ENCODE results near the gene APEX1. TPM values are rescaled to one million over a fixed set of nuclear protein-coding genes. Genes with fewer than 3 reads are reported as not detected.

APEX1 gene
- total RNA-seq, 2 donors from 2014 or later: 113 to 178 TPM

DNA sequence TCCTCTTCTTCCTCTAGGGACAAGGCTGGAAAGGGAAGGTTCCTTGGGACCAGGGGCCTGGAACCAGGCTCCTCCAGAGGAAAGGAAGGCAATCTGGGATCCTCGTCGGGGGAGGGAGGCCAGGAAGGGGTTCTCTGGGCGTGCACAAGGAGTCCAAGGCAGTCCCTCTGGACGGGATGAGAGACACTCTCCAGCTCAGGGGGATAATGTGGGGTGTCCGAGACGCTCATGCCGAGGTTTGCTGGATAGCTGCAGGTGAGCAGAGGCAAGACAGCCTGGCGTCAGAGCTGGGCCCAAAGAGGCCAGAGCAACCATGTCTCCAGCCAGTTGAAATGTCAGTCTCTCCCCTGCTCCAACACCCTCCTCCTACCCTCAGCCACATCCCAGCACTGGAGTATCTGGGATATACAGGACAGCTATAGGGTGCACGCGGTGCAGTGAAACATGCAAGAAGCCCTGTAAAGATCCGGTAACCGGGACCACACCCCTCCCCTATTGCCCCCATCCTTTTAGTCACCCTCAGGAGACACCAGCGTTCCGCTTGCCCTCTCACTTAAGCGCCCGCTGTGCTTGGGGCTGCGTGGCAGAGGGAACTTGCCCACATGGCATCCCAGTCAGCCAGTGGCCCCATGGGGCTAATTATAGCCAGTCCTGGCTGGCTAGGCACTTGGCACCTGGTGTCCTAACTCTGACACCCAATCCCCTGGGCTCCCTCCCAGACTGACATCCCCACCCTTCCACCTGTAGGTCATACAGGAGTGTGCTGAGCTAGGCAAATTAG is 19.3 kb upstream of the APEX1 start, which contains the start of gene KLHL33:
Gene KLHL33 (minus strand): TSS at position 585 of the 781 bp plus-strand sequence. CDS start 355 bp downstream, at position 230.
- 78% methylated on average over 17 of the region's 17 CpGs for WGBS
- H3K36me3 ChIP-seq: no peaks in the 10 kb centered on the region
- H3K4me3 ChIP-seq: peak within 1 kb of the TSS; percentile 9 to 14
- H3K27me3 ChIP-seq (replicated peaks; ENCODE audit: insufficient read depth): no peaks in the 10 kb centered on the region
- H3K9me3 ChIP-seq: no peaks in the 10 kb centered on the region
- no peaks in the 10 kb centered on the region for H3K4me1 ChIP-seq (replicated peaks)
- intact Hi-C loops (cut with DNase I): no loop called here
- DNase-seq (ENCODE audit: low spot score): no peak
- peak within 1 kb of the TSS; percentile 51 to 66 for H3K27ac ChIP-seq
- TF ChIP-seq CTCF (IDR thresholded peaks at IDR 0.05) (no peak), POLR2A (IDR thresholded peaks at IDR 0.05) (no peak), POLR2AphosphoS5 (IDR thresholded peaks at IDR 0.05) (no peak)

DNA sequence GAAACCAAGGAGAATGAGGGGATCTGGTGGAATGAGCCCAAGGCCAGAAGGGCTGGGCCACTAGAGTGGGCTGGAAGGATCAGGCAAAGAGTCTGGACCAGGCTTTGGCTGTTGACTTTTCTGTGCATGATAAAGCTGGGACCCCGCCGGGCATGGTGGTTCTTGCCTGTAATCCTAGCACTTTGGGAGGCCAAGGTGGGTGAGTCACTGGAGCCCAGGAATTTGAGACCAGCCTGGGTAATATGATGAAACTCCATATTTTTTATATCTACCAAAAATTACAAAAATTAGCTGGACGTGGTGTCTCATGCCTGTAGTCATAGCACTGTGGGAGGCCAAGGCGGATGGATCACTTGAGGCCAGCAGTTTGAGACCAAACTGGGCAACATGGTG is 18.7 kb upstream of the APEX1 start:
- H3K9me3 ChIP-seq: no peaks in the 10 kb centered on the region
- intact Hi-C loops (cut with DNase I): no loop called here
- H3K27me3 ChIP-seq (replicated peaks; ENCODE audit: insufficient read depth): no peaks in the 10 kb centered on the region
- no peak overlapping the region for H3K4me3 ChIP-seq
- TF ChIP-seq CTCF (IDR thresholded peaks at IDR 0.05): no peak
- no peak for TF ChIP-seq POLR2A (IDR thresholded peaks at IDR 0.05)
- TF ChIP-seq POLR2AphosphoS5 (IDR thresholded peaks at IDR 0.05): no peak
- WGBS: 88% methylated on average over 4 of the region's 4 CpGs
- no peak overlapping the region for H3K27ac ChIP-seq
- no peaks in the 10 kb centered on the region for H3K36me3 ChIP-seq
- DNase-seq (ENCODE audit: low spot score): no peak
- no peaks in the 10 kb centered on the region for H3K4me1 ChIP-seq (replicated peaks)

DNA sequence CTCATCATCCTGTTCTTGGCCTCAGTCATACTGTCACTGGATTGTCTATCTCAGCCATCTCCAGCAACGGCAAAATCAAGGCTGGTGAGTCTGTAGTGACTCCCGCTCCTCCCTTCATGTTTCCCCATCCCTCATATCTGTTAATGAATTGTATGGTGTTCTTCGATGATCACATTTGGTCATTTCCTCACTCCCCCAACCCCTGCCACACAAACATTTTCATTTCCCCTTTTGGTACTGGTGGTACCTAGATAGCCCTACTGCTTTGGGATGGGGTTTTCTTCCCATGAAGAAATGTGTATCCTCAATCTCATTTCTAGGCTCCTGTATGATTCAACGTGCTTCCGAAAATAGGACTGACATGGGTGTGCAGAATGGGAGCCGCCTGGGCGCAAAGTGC is 16.4 kb upstream of the APEX1 start:
- Histone ChIP-seq H3K4me3 (no peak overlapping the region), H3K36me3 (no peaks in the 10 kb centered on the region), H3K4me1 (replicated peaks) (no peaks in the 10 kb centered on the region), H3K27ac (no peak overlapping the region), H3K9me3 (no peaks in the 10 kb centered on the region), H3K27me3 (replicated peaks; ENCODE audit: insufficient read depth) (no peaks in the 10 kb centered on the region)
- intact Hi-C loops (cut with DNase I): no loop called here
- 87% methylated on average over 7 of the region's 7 CpGs for WGBS
- no peak for DNase-seq (ENCODE audit: low spot score)
- TF ChIP-seq CTCF (IDR thresholded peaks at IDR 0.05) (no peak), POLR2A (IDR thresholded peaks at IDR 0.05) (no peak), POLR2AphosphoS5 (IDR thresholded peaks at IDR 0.05) (no peak)

DNA sequence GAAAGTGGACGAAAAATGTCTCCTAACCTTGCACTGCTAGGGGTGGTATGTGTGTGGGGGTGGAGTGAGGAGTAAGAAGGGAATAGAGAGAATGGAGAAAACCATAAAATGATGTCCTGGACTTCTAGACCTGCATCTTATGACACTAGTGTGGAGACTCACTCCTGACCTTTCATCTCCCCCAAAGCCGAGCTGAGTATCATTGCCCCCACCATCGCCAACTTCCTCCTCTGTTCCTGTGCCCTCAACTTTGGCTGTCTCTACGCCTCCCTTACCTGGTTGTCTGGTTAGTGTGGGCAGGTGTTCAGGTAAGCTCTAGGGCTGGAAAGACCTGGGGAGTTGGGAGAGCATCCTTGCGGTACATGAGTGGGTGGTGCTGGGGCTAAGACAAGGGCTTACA is 14.6 kb upstream of the APEX1 start:
- H3K27me3 ChIP-seq (replicated peaks; ENCODE audit: insufficient read depth): no peaks in the 10 kb centered on the region
- no peak overlapping the region for H3K27ac ChIP-seq
- no peaks in the 10 kb centered on the region for H3K4me1 ChIP-seq (replicated peaks)
- H3K36me3 ChIP-seq: no peaks in the 10 kb centered on the region
- intact Hi-C loops (cut with DNase I): no loop called here
- 84% methylated on average over 5 of the region's 5 CpGs for WGBS
- DNase-seq (ENCODE audit: low spot score): no peak
- H3K9me3 ChIP-seq: no peaks in the 10 kb centered on the region
- no peak overlapping the region for H3K4me3 ChIP-seq
- TF ChIP-seq POLR2A (IDR thresholded peaks at IDR 0.05): no peak
- no peak for TF ChIP-seq POLR2AphosphoS5 (IDR thresholded peaks at IDR 0.05)
- no peak for TF ChIP-seq CTCF (IDR thresholded peaks at IDR 0.05)

DNA sequence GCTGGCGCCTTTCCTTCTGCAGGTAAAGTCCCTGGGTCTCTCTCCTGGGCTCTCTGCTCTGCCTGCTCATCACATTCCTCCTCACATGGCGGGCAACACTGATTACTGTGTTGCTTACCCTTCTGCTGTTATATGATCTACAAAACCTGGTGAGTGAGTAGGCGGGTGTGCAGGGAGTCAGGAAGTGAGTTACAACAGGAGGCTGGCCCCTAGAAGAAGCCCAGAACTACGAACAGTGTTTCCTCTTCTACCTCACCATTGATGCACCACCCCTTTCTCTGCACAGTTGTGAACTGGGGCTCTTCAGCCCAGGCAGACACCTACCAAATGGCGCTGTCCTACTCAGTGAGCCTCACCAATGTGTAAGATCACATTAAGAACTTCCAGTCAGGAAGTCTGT is 14.1 kb upstream of the APEX1 start:
- no peak for DNase-seq (ENCODE audit: low spot score)
- no peak overlapping the region for H3K27ac ChIP-seq
- TF ChIP-seq POLR2A (IDR thresholded peaks at IDR 0.05) (no peak), CTCF (IDR thresholded peaks at IDR 0.05) (no peak), POLR2AphosphoS5 (IDR thresholded peaks at IDR 0.05) (no peak)
- no peaks in the 10 kb centered on the region for H3K36me3 ChIP-seq
- intact Hi-C loops (cut with DNase I): no loop called here
- H3K4me3 ChIP-seq: no peak overlapping the region
- H3K27me3 ChIP-seq (replicated peaks; ENCODE audit: insufficient read depth): no peaks in the 10 kb centered on the region
- 65% methylated on average over 5 of the region's 5 CpGs for WGBS
- H3K9me3 ChIP-seq: no peaks in the 10 kb centered on the region
- no peaks in the 10 kb centered on the region for H3K4me1 ChIP-seq (replicated peaks)

All from prostate gland (tissue), 2 donors.